K562 (cell line): ENCODE measurements around the gene CCDC82. TPM values are rescaled to one million over a fixed set of nuclear protein-coding genes. Genes with fewer than 3 reads are reported as not detected.

ENCODE experiments used
- ATF4 ChIP-seq: fragments of 450-650 bp; formaldehyde crosslinking; IDR thresholded peaks from 2 replicates; pipeline ENCODE4 v1.4.0; 2022; ENCODE audit warnings: mild to moderate bottlenecking, moderate library complexity
- ATF7 ChIP-seq: fragments of 450-650 bp; IDR thresholded peaks from 2 replicates; pipeline ENCODE4 v1.7.1; 2014; ENCODE audit warnings: mild to moderate bottlenecking, moderate library complexity
- CBFA2T2 ChIP-seq: fragments of 450-650 bp; conservative IDR thresholded peaks from 2 replicates; pipeline ENCODE4 v1.6.1; 2017; ENCODE audit warnings: mild to moderate bottlenecking
- CBX5 ChIP-seq: IDR thresholded peaks from 2 replicates; pipeline ENCODE4 v1.6.1; 2014; ENCODE audit warnings: low read depth, borderline replicate concordance
- DNMT1 ChIP-seq: fragments of 450-650 bp; IDR thresholded peaks from 2 replicates; pipeline ENCODE4 v1.6.1; 2016; ENCODE audit warnings: antibody characterized with exemption, mild to moderate bottlenecking
- E2F1 ChIP-seq: sonication (generic); formaldehyde crosslinking; IDR thresholded peaks from 2 replicates; pipeline ENCODE4 v1.8.1; 2023; ENCODE audit warnings: mild to moderate bottlenecking, missing genetic modification reagents, moderate library complexity
- ERF ChIP-seq: fragments of 450-650 bp; formaldehyde crosslinking; IDR thresholded peaks from 2 replicates; pipeline ENCODE4 v1.4.0; 2020; ENCODE audit warnings: mild to moderate bottlenecking, mixed read lengths
- FOXA3 ChIP-seq, 2 experiments: fragments of 450-650 bp in 1 of 2; sonication (generic) in 1 of 2; formaldehyde crosslinking; IDR thresholded peaks in 1 of 2; conservative IDR thresholded peaks in 1 of 2; 2 replicates each; pipeline versions ENCODE4 v1.4.0 to v1.8.0; 2020 to 2022; ENCODE audit warnings: mild to moderate bottlenecking in 2 of 2, missing genetic modification reagents in 1 of 2
- HDAC6 ChIP-seq: IDR thresholded peaks from 2 replicates; pipeline ENCODE4 v1.6.1; 2012; ENCODE audit warnings: low read depth, mild to moderate bottlenecking, control low read depth, inconsistent platforms, low read length, moderate library complexity
- NFE2L1 ChIP-seq: fragments of 450-650 bp; IDR thresholded peaks from 2 replicates; pipeline ENCODE4 v1.6.1; 2016; ENCODE audit warnings: missing genetic modification characterization, low read depth, mild to moderate bottlenecking, missing compliant biosample characterization, moderate library complexity, borderline replicate concordance
- NFIC ChIP-seq: fragments of 450-650 bp; IDR thresholded peaks from 2 replicates; pipeline ENCODE4 v1.6.1; 2017; ENCODE audit warnings: mild to moderate bottlenecking, inconsistent platforms
- NR2C1 ChIP-seq, 2 experiments: fragments of 450-650 bp; IDR thresholded peaks; 2 replicates each; pipeline ENCODE4 v1.6.1; 2017; ENCODE audit warnings: mild to moderate bottlenecking in 2 of 2, antibody characterized with exemption in 1 of 2, inconsistent platforms in 1 of 2, missing compliant biosample characterization in 1 of 2, missing genetic modification characterization in 1 of 2
- NR2C2 ChIP-seq, 2 experiments: fragments of 200-800 bp in 1 of 2; sonication (Bioruptor generic) in 1 of 2; sonication (generic) in 1 of 2; formaldehyde crosslinking in 1 of 2; IDR thresholded peaks; 2 replicates each; pipeline versions ENCODE4 v1.6.1 to v1.8.0; 2016 to 2022; ENCODE audit warnings: mild to moderate bottlenecking in 1 of 2, missing compliant biosample characterization in 1 of 2, missing genetic modification characterization in 1 of 2, missing genetic modification reagents in 1 of 2
- POU5F1 ChIP-seq: fragments of 150-350 bp; IDR thresholded peaks from 2 replicates; pipeline ENCODE4 v1.6.1; 2014; ENCODE audit warnings: borderline replicate concordance, low read length, low read depth, mild to moderate bottlenecking; ENCODE audit not compliant: partially characterized antibody
- PRPF4 ChIP-seq: fragments of 200-400 bp; formaldehyde crosslinking; IDR thresholded peaks from one replicate; pipeline ENCODE4 v1.6.1; 2017; ENCODE audit warnings: low read length, low read depth, mild to moderate bottlenecking; ENCODE audit not compliant: insufficient read depth, poor library complexity, severe bottlenecking
- SFPQ ChIP-seq: fragments of 200-400 bp; formaldehyde crosslinking; IDR thresholded peaks from 2 replicates; pipeline ENCODE4 v1.6.1; 2017; ENCODE audit warnings: mild to moderate bottlenecking, low read depth, low read length, moderate library complexity
- SMARCA5 ChIP-seq: fragments of 450-650 bp; IDR thresholded peaks from 2 replicates; pipeline ENCODE4 v1.6.1; 2016
- TEAD4 ChIP-seq, 2 experiments: sonication (generic) in 1 of 2; formaldehyde crosslinking in 1 of 2; IDR thresholded peaks; 2 replicates each; pipeline versions ENCODE4 v1.6.1 to v1.8.0; 2012 to 2022; ENCODE audit warnings: borderline replicate concordance in 1 of 2, inconsistent platforms in 1 of 2, low read length in 1 of 2, mild to moderate bottlenecking in 1 of 2, missing genetic modification reagents in 1 of 2
- ZNF12 ChIP-seq: sonication (generic); formaldehyde crosslinking; IDR thresholded peaks from 2 replicates; pipeline ENCODE4 v1.4.0; 2020; ENCODE audit warnings: mild to moderate bottlenecking, missing genetic modification reagents
- ZNF134 ChIP-seq: fragments of 250-450 bp; sonication (Bioruptor Pico); conservative IDR thresholded peaks from 2 replicates; pipeline ENCODE4 v1.4.0; 2020
- ZNF143 ChIP-seq: sonication (generic); formaldehyde crosslinking; IDR thresholded peaks from 2 replicates; pipeline ENCODE4 v1.9.0; 2022; ENCODE audit warnings: mild to moderate bottlenecking, missing genetic modification reagents
- ZNF445 ChIP-seq: fragments of 250-450 bp; sonication (Bioruptor Pico); IDR thresholded peaks from 2 replicates; pipeline ENCODE4 v1.4.0; 2020; ENCODE audit warnings: low read depth, mild to moderate bottlenecking, moderate library complexity
- ZNF512 ChIP-seq: IDR thresholded peaks from 2 replicates; pipeline ENCODE4 v1.6.1; 2016; ENCODE audit warnings: missing genetic modification characterization, missing compliant biosample characterization
- polyA plus RNA-seq, 8 experiments: library from polyadenylated mRNA; depleted of rRNA in 4 of 8; stranded (reverse) in 5 of 8; unstranded in 3 of 8; fragments of >200 nt; fragmentation: Nextera tagmentation in 2 of 8; fragmentation: Illumina TruSeq in 1 of 8; extraction: Ambion mirVana in 2 of 8; extraction: Trizol in 1 of 8; gene quantifications; 2 replicates each; pipeline versions ENCODE4 v1.2.1 to v1.2.3, GENCODE V29; 2011 to 2014; ENCODE audit warnings: inconsistent platforms in 1 of 8, missing spikeins in 1 of 8
- total RNA-seq, 7 experiments: library from RNA; depleted of rRNA in 6 of 7; stranded (reverse); fragments of >200 nt in 6 of 7; fragmentation: Illumina TruSeq in 2 of 7; extraction: Trizol in 2 of 7; gene quantifications; 2 replicates each; pipeline versions ENCODE4 v1.2.1 to v1.2.3, GENCODE V29; 2011 to 2021; ENCODE audit warnings: low replicate concordance in 1 of 7

The CCDC82 gene
- total and polyA plus RNA-seq, 9 of the 15 experiments (the other 6 are each of a cell fraction or from before 2014, with no cell fraction given) = 12.5 to 51.3 (median 24.5) TPM

GRCh38 chr11:96335388-96335787 is 54.3 kb downstream of the CCDC82 start (continued):
- no peak for TF ChIP-seq POU5F1
- TF ChIP-seq ERF (CRISPR knock-in tag) = no peak
- TF ChIP-seq E2F1 (CRISPR knock-in tag) = no peak
- peak in 1 of 2 experiments; percentile 61; a peak in 2 of 4 replicates for TF ChIP-seq FOXA3 (CRISPR knock-in tag; conservative IDR thresholded peaks at IDR 0.05 in 1 of 2, IDR thresholded peaks at IDR 0.05 in 1 of 2)
- no peak for TF ChIP-seq SMARCA5
- peak; percentile 24; the same call in 1 of the 2 replicates for TF ChIP-seq TEAD4 (IDR thresholded peaks at IDR 0.05; ENCODE audit: low read length)
- no peak for TF ChIP-seq TEAD4 (CRISPR knock-in tag; IDR thresholded peaks at IDR 0.05; ENCODE audit: borderline replicate concordance)
- TF ChIP-seq ZNF445 (CRISPR knock-in tag) = no peak
- TF ChIP-seq NFIC = no peak
- TF ChIP-seq ZNF512 (tag) = no peak
- peak; percentile 70; the same call in 1 of the 2 replicates for TF ChIP-seq NR2C1 (IDR thresholded peaks at IDR 0.05)
- TF ChIP-seq NR2C1 (tag; IDR thresholded peaks at IDR 0.05) = peak; percentile 74
- TF ChIP-seq ATF4 (CRISPR knock-in tag) = peak; percentile 30; the same call in 1 of the 2 replicates
- TF ChIP-seq NR2C2 (CRISPR knock-in tag; IDR thresholded peaks at IDR 0.05) = no peak
- TF ChIP-seq NR2C2 (tag; IDR thresholded peaks at IDR 0.05) = peak; percentile 66
- TF ChIP-seq NFE2L1 = no peak
- no peak for TF ChIP-seq ZNF12
- peak; percentile 49; the same call in 1 of the 2 replicates for TF ChIP-seq ATF7
- no peak for TF ChIP-seq PRPF4
- no peak for TF ChIP-seq ZNF143 (CRISPR knock-in tag)
- no peak for TF ChIP-seq HDAC6
- no peak for TF ChIP-seq ZNF134 (CRISPR knock-in tag)
- no peak for TF ChIP-seq DNMT1
- TF ChIP-seq CBX5 = no peak
- no peak for TF ChIP-seq CBFA2T2
- no peak for TF ChIP-seq SFPQ
